Muscle layer of colon (tissue), 2 donors: Measurements from ENCODE around the gene TFE3.

Experiments
- H3K27ac ChIP-seq: one replicate; pipeline ENCODE4 v1.7.0; 2013; ENCODE audit warnings: low read depth, mild to moderate bottlenecking, low read length, moderate library complexity
- H3K27me3 ChIP-seq, 2 donors: one replicate each; pipeline ENCODE4 v1.7.0; 2013; ENCODE audit warnings: low read length in 2 of 2, mild to moderate bottlenecking in 2 of 2; ENCODE audit not compliant: insufficient read depth in 2 of 2, control insufficient read depth in 1 of 2
- H3K36me3 ChIP-seq: one replicate; pipeline ENCODE4 v1.7.0; 2013; ENCODE audit warnings: mild to moderate bottlenecking, low read length; ENCODE audit not compliant: insufficient read depth
- H3K4me1 ChIP-seq: one replicate; pipeline ENCODE4 v1.7.0; 2013; ENCODE audit warnings: mild to moderate bottlenecking, low read length; ENCODE audit not compliant: insufficient read depth
- H3K4me3 ChIP-seq, 2 donors: one replicate each; pipeline ENCODE4 v1.7.0; 2013; ENCODE audit warnings: low read length in 2 of 2, low read depth in 1 of 2, mild to moderate bottlenecking in 1 of 2, moderate library complexity in 1 of 2
- H3K9ac ChIP-seq: one replicate; pipeline ENCODE4 v1.7.0; 2013; ENCODE audit warnings: low read length
- H3K9me3 ChIP-seq: one replicate; pipeline ENCODE4 v1.7.0; 2013; ENCODE audit warnings: mild to moderate bottlenecking, low read length
- donor health status: abdominal sarcoma.
- donor health status: Adenocarcinoma of cecum.

Gene TFE3

GRCh38 chrX:49030283-49030682 is 12.9 kb downstream of the TFE3 start:
- Histone ChIP-seq H3K4me3 (no peak overlapping the region), H3K27ac (no peak overlapping the region), H3K9ac (no peak overlapping the region), H3K9me3 (no peaks in the 10 kb centered on the region), H3K27me3 (no peaks in the 10 kb centered on the region), H3K4me1 (peaks cover 6% of the 10 kb centered on the region), H3K36me3 (peaks cover 19% of the 10 kb centered on the region)

- H3K27ac ChIP-seq: no peak overlapping the region
- H3K9me3 ChIP-seq: no peaks in the 10 kb centered on the region
- peaks cover 19% of the 10 kb centered on the region for H3K36me3 ChIP-seq
- peaks cover 6% of the 10 kb centered on the region for H3K4me1 ChIP-seq
- no peak overlapping the region for H3K9ac ChIP-seq
- no peak overlapping the region for H3K4me3 ChIP-seq
- H3K27me3 ChIP-seq: no peaks in the 10 kb centered on the region
Measured at GRCh38 chrX:49029876-49030275, 13.3 kb downstream of the TFE3 start.

DNA sequence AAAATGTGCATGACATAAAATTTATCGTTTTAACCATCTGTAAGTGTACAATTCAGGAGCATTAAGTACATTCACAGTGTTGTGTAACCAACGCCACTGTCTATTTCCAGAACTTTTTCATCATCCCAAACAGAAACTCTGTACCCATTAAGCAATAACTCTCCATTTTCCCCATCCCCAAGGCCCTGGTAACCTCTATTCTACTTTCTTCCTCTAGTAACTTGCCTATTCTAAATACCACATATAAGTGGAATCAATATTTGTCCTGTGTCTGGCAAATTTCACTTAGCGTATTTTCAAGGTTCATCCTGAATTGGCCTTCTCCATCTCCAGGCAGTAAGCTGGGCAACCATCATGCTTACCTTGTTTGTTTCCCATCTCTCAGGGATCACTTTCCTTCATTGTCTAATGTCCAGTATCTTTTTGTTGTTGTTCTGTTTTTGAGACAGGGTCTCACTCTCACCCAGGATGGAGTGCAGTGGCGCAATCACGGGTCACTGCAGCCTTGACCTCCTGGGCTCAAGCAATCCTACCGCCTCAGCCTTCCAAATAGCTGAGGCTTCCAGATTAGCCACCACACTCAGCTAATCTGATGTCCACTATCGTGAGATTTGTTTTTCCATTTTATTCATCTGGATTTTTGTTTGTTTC is 23.4 kb downstream of the TFE3 start:
- H3K27ac ChIP-seq: no peak overlapping the region
- H3K4me3 ChIP-seq: no peak overlapping the region
- no peaks in the 10 kb centered on the region for H3K9me3 ChIP-seq
- H3K27me3 ChIP-seq: no peaks in the 10 kb centered on the region
- H3K9ac ChIP-seq: no peak overlapping the region
- no peaks in the 10 kb centered on the region for H3K36me3 ChIP-seq
- no peaks in the 10 kb centered on the region for H3K4me1 ChIP-seq

- no peaks in the 10 kb centered on the region for H3K9me3 ChIP-seq
- no peak overlapping the region for H3K4me3 ChIP-seq
- no peaks in the 10 kb centered on the region for H3K36me3 ChIP-seq
- no peaks in the 10 kb centered on the region for H3K27me3 ChIP-seq
- no peak overlapping the region for H3K27ac ChIP-seq
- no peaks in the 10 kb centered on the region for H3K4me1 ChIP-seq
- no peak overlapping the region for H3K9ac ChIP-seq
Measured at GRCh38 chrX:49019050-49019449, 24.1 kb downstream of the TFE3 start.

- Histone ChIP-seq H3K9me3 (no peaks in the 10 kb centered on the region), H3K27ac (no peak overlapping the region), H3K27me3 (peaks cover 0 to 5% of the 10 kb centered on the region in 2 donors), H3K4me1 (peaks cover 8% of the 10 kb centered on the region), H3K4me3 (no peak overlapping the region), H3K36me3 (no peaks in the 10 kb centered on the region), H3K9ac (no peak overlapping the region)
Measured at GRCh38 chrX:49003696-49004095, 39.5 kb downstream of the TFE3 start.

- H3K36me3 ChIP-seq: no peaks in the 10 kb centered on the region
Measured at GRCh38 chrX:49002091-49002935, 40.8 kb downstream of the TFE3 start, which contains the start of gene GRIPAP1. Gene GRIPAP1, minus strand, starts transcription at chrX:49002264. Its CDS starts 35 bp downstream, at chrX:49002229.

GRCh38 chrX:49001521-49002090 is 41.6 kb downstream of the TFE3 start:
- Histone ChIP-seq H3K9me3 (no peaks in the 10 kb centered on the region), H3K4me3 (peak overlapping the region; percentile 56 to 74), H3K27me3 (peaks cover 0 to 5% of the 10 kb centered on the region in 2 donors), H3K4me1 (peaks cover 8% of the 10 kb centered on the region), H3K27ac (peak overlapping the region; percentile 51), H3K36me3 (no peaks in the 10 kb centered on the region), H3K9ac (no peak overlapping the region)

More at GRCh38 chrX:49002091-49002935, 40.8 kb downstream of the TFE3 start, which contains the start of gene GRIPAP1:
- H3K4me3 ChIP-seq: peak within 1 kb of the TSS; percentile 56 to 74
- H3K4me1 ChIP-seq: peaks cover 8% of the 10 kb centered on the region
- H3K9me3 ChIP-seq: no peaks in the 10 kb centered on the region
- peak within 1 kb of the TSS; percentile 51 for H3K27ac ChIP-seq
- no peak within 1 kb of the TSS for H3K9ac ChIP-seq
- peaks cover 0 to 5% of the 10 kb centered on the region in 2 donors for H3K27me3 ChIP-seq

GRCh38 chrX:49000636-49001035 is 42.5 kb downstream of the TFE3 start:
- no peak overlapping the region for H3K9ac ChIP-seq
- H3K9me3 ChIP-seq: no peaks in the 10 kb centered on the region
- peaks cover 8% of the 10 kb centered on the region for H3K4me1 ChIP-seq
- no peaks in the 10 kb centered on the region for H3K36me3 ChIP-seq
- H3K4me3 ChIP-seq: no peak overlapping the region
- H3K27ac ChIP-seq: no peak overlapping the region
- peaks cover 0 to 5% of the 10 kb centered on the region in 2 donors for H3K27me3 ChIP-seq

DNA sequence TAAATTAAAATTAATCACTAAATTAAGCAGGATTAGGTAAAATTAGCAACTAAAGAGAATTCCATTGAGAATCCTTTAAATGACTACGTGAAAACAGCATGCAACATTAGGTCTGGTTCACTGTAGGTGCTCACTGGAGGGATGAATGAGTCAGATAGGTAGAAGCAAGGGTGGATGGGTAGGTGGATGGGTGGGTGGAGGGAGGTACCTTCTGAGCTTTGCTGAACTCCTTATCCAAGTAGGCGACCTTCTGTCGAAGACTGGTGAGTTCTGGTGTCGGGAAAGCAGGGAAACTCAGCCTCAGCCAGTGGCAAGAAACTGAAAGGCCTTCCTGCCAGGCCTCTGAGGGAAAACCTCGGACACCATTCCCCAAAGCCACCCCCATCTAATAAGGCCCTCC is 44.1 kb downstream of the TFE3 start:
- H3K4me1 ChIP-seq: peaks cover 8% of the 10 kb centered on the region
- H3K4me3 ChIP-seq: no peak overlapping the region
- no peak overlapping the region for H3K27ac ChIP-seq
- H3K9ac ChIP-seq: no peak overlapping the region
- no peaks in the 10 kb centered on the region for H3K36me3 ChIP-seq
- H3K27me3 ChIP-seq: peaks cover 0 to 5% of the 10 kb centered on the region in 2 donors
- no peaks in the 10 kb centered on the region for H3K9me3 ChIP-seq

GRCh38 chrX:48998391-48998790 is 44.8 kb downstream of the TFE3 start:
- H3K9ac ChIP-seq: no peak overlapping the region

GRCh38 chrX:48997865-48998264 is 45.3 kb downstream of the TFE3 start:
- H3K4me3 ChIP-seq: no peak overlapping the region
- H3K9ac ChIP-seq: no peak overlapping the region
- H3K4me1 ChIP-seq: peaks cover 8% of the 10 kb centered on the region
- H3K36me3 ChIP-seq: no peaks in the 10 kb centered on the region
- no peak overlapping the region for H3K27ac ChIP-seq
- peaks cover 0 to 5% of the 10 kb centered on the region in 2 donors for H3K27me3 ChIP-seq
- H3K9me3 ChIP-seq: no peaks in the 10 kb centered on the region

More at GRCh38 chrX:48998391-48998790, 44.8 kb downstream of the TFE3 start:
- Histone ChIP-seq H3K9me3 (no peaks in the 10 kb centered on the region), H3K4me3 (no peak overlapping the region), H3K27me3 (peaks cover 0 to 5% of the 10 kb centered on the region in 2 donors), H3K36me3 (no peaks in the 10 kb centered on the region), H3K4me1 (peaks cover 8% of the 10 kb centered on the region), H3K27ac (no peak overlapping the region)
